Ammon's horn (tissue), 1 donor: ENCODE measurements around the gene HOXB9.

Experiments used
- DNase-seq: peaks from one replicate; pipeline ENCODE4 v3.0.0-alpha.2; 2016; ENCODE audit warnings: low spot score

Gene HOXB9

DNA sequence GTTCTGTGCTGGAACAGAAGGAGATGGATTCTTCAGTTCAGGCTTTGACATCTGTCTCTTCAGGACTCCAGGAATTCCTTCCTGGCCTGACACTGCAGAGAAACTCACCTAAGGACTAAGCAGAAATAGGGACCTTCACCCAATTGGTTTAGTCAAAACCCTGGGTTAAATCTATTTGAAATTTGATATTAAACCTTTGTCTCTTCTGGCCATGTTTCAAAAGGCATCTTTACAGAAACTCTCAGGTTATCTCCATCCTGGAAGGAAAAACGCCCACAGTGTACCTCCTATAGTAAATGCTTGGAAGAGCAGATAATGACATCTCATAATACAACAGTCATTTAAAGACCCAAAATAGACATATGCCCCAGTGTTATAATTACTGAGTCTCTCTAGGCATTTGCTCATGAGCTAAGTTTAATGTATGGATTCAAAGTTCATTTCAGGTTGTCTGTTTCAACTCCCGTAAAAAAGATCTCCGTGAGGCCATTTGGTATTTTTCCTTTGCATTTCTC lies 42.4 kb downstream of the HOXB9 start:
- no peak for DNase-seq

DNA sequence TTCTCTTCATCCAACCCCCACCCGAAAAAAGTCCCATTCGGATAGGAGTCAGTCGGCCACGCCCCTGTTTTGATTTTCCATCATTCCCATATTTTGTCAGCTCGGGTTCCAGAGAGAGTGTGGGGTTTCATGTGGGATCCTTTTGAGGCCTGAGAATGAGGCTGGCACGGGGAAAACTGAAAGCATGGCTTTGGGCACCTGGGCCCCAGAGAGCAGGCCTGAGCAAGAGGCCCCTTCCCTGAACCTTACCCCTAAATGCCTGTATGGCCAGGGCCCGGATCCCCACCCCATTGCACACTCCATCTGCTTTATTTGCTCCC lies 43.4 kb downstream of the HOXB9 start:
- no peak for DNase-seq

DNA sequence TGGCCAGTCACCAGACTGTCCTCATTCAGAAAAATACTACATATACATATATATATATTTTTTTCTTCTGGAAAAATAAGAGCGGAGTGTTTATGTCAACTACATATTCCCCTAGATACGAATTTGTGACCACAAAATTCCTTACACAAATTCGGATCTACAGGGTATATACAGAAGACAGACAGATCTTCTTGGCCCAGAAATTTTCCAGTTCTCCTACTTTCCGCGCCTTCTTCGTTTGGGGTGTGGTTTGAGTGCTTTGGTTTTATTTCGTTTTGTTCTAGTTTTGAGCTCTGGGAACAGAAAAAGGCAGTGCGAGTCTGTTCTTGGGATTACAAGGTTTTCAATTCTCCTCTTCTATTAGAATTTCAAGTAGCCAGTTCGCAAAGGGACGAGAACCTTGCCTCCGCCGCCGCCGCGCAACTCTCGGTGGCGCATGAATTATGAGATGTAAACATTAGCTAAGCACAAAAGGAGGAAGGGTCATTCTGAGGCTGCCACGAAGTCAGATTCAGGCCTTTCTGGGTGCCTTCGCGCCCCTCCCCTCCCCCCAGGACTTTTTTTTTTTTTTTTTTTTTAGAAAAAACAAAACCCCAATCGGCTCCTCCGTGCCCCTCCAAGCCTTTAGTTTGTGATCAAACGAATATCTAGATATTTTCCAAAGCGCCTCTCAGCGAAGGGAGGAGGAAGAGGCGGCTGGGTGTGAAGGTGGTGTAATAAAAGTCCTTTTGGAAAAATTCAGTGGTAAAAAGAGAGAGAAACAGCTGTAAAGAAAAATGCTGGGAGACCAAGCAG lies 46.2 kb downstream of the HOXB9 start:
- no peak for DNase-seq

DNA sequence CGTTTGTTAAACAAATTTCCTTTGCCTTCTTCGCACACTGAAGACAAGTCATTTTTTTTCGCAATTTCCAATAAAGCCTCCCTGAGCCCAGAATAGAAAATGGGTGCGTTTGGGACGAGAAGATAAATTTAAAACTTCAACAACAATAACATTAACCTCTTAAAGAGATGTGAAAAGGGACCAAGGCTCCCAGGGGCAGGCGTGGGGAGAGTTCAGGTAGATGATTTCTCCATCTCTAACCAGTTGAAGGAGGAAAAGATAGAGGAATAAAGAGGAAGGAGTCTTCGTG lies 46.7 kb downstream of the HOXB9 start:
- no peak for DNase-seq

DNA sequence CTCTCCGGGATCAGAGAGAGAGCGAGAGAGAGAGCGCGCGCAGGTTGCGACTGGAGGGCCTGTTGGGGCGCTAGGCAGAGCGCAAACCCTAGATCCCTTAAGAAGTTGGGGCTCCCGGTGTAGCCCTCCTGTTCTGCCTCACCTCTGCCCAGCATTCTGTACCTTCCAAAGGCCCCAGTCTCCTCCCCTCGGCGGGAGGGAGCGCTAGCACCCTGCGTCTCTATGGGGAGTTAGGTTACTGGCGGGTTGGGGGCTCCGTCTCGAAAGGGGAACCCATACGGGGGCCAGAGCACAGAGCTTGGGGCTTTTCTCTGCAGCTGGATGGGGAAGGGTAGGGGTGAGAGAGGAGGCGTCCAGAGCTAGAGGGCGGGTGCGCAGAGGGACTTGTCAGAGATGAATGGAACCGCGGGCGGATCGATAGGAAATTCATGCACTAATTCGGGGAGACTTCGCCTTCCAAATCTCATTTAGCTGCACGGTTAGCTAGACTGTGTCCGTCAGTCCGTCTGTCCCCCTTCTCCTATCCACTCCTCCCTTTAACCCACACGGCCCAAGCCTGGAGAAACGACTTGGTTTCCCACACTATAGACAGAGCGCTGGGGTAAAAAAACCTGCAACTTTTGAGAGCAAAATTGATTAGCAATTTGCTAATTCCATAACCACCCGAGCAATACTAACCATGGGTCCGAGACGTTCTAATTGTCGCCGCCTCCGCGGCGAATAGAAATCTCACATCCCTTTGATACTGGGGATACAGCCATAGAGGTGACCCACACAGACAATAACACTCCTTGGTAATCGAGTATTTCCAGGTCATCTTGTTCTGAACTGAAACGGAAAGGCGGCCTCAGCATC lies 47.3 kb downstream of the HOXB9 start:
- no peak for DNase-seq

DNA sequence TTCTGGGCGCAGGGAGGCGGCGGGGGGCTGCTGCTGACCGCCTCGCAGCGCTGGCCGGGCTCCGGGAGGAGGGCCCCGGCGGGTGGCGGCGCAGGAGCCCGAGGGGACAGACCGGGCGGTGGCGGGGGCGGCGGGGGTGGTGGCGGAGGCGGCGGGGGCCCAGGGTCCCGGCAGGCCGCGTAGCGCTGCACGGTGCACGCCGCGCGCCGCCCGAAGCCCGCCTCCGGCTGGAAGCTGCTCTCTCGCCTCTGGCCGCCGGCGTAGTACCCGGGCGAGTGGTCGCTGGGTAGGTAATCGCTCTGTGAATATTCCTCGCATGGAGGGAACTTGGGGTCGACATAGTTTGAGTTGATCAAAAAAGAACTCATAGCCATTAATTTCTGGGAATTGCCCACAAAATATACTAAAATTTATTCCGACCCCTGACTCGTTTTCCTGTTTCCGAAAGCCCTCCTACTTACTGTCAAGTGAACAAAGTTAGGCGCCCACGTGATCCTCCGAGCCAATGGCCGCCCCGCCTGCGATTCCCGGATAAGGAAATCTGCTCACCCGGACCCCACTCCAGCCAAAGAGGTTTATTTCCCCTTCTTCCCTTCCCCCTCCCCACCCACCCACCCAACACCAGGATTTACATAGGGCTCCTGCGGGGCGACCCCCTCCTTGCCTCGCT lies 48.1 kb downstream of the HOXB9 start, which contains the start of gene HOXB4:
TSS of gene HOXB4 (minus strand) at position 405 of the 670 bp plus-strand sequence. CDS start at position 374, 31 bp downstream.
- no peak for DNase-seq

DNA sequence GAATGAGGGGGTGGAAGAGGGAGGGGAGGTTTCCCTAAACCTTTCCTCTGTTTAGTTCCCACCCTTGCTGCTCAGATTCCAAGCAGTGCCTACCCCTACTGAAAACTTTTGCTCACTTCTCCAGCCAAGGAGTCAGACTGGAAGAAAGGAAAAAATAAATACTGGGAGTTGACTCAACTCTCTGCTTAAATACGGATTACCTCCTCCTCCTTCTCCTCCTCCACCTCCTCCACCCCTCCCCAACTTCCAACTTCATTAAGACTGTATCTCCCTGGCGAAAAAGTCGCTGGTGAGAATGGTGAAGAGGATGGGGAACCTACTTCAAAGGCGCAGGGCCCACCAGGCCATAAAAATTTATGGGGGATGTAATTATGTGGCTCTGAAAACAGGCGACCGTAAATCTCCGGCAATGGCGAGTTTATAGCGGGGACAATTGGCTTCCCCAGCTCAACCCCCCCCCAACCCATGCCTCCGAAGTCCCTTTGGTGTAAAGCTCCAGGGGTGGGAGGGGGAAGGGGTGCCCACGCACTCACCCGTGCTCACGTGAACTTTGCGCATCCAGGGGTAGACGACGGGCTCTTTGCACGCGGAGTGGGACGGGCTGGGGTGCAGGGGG lies 48.7 kb downstream of the HOXB9 start:
- DNase-seq = no peak

DNA sequence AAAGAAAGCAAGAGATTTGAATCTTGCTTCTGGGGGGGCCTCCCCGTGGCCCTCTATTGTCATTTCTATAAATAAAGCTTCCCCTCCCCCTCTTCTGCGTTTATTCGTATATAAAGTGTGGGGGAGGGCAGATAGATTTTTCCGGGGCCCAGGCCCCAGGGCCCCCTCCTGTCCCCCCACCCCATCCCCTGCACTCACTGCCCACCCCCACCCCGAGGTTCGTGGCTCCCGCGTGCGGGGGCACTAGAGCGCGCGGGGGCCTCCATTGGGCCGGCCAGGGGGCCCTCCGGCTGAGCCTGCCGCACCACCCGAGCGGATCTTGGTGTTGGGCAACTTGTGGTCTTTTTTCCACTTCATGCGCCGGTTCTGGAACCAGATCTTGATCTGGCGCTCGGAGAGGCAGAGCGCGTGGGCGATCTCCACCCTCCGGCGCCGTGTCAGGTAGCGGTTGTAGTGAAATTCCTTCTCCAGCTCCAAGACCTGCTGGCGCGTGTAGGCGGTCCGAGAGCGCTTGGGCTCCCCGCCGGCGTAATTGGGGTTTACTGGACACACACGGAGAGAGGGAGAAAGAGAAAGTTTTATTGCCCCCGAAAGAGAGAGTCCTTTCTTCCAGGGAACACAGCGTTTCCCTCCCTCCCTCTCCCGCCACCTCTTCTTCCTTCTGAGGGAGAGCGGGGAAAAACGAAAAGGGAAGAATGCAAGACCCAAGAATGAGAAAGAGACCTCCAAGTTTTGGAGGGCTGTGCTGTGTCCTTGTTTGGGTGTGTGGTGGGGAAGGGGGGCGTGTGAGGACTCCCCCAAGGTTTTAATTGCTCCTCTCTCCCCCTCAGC lies 49.5 kb downstream of the HOXB9 start:
- DNase-seq = no peak

DNA sequence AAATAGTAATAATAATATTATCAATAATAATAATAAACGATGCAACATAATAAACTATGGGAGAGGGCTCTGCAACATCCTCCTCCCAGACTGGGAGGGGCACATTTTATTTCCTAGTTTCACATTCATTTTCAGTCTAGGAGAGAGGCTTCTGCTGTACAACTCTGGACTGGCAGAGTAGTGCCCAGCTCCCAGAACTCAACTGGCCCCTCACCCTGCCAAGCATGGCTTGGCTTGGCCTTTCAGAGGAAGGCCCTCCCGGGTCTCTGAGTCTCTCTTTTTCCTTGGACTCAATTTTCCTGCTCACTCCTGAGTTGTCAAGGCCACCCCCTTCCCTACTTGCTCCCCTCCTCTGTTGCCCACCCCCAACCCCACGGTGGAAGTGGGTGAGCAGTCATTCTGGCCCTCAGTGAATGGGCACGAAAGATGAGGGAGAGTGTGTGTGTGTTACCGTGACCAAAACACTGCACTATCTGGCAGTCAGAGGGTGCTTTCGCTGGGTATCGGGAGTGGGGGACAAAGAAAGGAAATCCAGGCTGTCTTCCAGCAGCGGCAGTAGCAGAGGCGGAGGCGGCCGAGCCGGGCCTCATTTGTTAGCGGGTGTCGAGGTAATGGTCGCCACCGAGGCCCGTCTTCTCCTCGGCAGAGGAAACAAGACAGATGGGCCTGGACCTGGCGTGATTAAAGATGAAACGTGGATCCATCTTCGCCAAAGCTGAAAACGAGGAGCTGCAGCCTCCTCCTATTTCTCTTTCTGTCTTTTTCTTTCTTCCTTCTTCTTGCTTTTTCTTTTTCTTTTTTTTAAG lies 50.3 kb downstream of the HOXB9 start:
- DNase-seq = no peak

DNA sequence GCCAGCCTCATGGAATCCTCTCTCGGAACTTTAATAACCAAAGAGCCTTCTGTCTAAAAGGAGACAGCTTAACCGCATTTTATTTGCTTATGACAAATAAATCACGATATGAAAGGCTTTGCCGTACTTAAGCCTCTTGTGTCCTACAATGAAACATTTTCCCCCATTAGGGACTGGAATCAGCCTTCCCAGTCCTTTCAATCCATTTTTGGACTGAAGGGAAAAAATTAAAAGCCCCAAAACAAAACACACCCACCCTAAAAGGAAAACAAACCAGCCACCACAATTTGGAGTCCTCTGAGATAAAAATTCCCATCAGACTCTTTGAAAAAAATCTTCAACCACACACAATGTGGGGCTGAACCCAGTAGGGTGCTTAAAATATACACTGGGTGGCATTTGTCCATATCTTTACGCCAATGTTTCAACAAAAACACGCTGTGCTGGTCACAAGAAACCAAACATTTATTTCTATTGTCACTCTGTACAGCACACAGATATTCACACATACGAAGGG lies 51.0 kb downstream of the HOXB9 start:
- no peak for DNase-seq

DNA sequence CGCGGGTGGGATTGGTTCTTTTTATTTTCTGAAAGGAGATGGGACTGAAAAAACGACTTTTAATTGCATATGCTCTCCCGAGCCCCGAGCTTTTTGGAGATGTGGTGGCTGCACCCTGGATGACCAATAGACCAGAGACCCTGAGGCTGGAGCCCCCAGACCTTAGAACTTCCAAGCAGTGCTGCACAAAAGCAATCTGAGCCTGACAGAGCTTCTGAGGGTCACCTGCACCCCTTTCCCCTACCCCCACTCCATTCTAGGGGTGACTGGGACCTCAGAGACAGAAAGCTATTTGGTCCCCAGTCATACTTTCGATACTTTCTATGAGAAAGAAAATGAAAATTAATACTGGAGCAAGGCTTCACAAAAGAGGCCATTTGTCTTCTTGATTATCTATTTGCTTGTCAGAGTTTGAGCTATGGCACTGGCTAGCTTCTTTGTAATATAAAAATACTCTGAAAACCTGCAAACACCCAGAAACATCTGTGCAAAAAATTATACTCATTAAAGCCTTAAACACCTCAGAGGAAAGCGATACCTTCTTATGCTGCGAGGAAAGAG lies 51.6 kb downstream of the HOXB9 start:
- no peak for DNase-seq

DNA sequence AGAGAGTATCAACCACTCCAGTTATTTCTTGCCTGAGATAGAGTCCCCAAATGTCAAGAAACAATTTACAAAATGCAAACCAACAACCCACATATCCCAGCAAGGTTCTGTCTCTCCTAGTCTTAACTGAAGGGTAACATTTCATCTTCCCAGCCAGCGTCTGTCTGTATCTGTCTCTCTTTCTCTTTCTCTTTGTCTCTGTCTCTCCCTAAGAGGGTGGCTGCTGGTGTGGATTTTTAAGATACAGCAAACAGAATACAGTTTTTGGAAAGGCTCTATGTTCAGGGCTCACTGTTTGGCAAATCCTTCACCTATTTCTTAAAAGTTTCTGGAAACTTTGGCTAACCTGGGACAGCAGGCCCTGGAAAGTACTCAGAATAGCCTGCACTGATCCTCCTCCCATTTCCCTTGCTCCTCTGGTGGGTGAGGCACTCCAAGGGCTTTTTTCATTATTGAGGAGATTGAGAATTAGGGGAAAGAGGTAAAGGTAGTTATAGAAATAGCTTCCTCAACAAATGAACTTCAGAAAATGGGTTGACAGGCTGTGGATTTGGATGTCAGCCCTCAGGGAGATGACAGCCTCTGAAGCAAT lies 54.2 kb downstream of the HOXB9 start:
- DNase-seq = no peak
